ENCODE results near the gene DLAT.

DNA sequence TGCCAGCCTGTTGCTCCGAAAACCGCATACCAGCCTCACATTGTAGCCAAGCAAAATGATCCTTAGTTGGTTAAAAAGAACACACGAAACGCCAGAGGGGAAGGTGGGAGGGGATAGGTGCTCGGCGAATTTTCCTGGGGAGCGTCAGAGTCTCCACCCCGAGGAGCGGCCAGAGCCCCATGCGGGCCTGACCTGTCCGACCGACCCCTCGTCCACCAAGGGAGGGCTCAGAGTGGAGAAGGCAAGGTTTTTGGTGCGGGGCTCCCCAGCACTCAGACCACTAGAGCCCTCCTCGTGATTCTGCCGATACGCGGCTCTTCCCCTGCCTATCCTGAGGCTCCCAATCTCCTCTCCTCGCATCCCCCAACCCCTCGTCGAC is 48.5 kb upstream of the DLAT start:
- TF ChIP-seq, protein P1, sequence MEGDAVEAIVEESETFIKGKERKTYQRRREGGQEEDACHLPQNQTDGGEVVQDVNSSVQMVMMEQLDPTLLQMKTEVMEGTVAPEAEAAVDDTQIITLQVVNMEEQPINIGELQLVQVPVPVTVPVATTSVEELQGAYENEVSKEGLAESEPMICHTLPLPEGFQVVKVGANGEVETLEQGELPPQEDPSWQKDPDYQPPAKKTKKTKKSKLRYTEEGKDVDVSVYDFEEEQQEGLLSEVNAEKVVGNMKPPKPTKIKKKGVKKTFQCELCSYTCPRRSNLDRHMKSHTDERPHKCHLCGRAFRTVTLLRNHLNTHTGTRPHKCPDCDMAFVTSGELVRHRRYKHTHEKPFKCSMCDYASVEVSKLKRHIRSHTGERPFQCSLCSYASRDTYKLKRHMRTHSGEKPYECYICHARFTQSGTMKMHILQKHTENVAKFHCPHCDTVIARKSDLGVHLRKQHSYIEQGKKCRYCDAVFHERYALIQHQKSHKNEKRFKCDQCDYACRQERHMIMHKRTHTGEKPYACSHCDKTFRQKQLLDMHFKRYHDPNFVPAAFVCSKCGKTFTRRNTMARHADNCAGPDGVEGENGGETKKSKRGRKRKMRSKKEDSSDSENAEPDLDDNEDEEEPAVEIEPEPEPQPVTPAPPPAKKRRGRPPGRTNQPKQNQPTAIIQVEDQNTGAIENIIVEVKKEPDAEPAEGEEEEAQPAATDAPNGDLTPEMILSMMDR (IDR thresholded peaks at IDR 0.05; ENCODE audit: insufficient read depth, low read length) = no peak
- TF ChIP-seq REST (IDR thresholded peaks at IDR 0.05; ENCODE audit: insufficient replicate concordance, low read depth) (no peak), GABPA (IDR thresholded peaks at IDR 0.05; ENCODE audit: low read depth) (no peak), POLR2AphosphoS5 (IDR thresholded peaks at IDR 0.05; ENCODE audit: low read depth) (no peak)

Data from HL-60 (cell line).